Heart left ventricle (tissue), 16 donors: ENCODE data around the gene HVCN1. TPM values are rescaled to one million over a fixed set of nuclear protein-coding genes. Genes with fewer than 3 reads are reported as not detected.

Experiments
- ATAC-seq, 4 donors: fragments of 200-7000 bp; cut with Tn5 transposase; one replicate each; pipeline ENCODE4 v1.9.1; 2020 to 2022; ENCODE audit warnings: moderate library complexity in 4 of 4, mild to moderate bottlenecking in 3 of 4, moderate number of reproducible peaks in 1 of 4
- DNase-seq, 5 donors: peaks; one replicate each; pipeline ENCODE4 v3.0.0-alpha.2; 2020
- H3K27ac ChIP-seq, 12 donors: fragments of 200-600 bp; sonication (generic) in 4 of 12; one replicate each; pipeline versions ENCODE4 v1.5.0 to v1.8.0; 2016 to 2022; ENCODE audit warnings: mild to moderate bottlenecking in 2 of 12
- H3K27me3 ChIP-seq, 9 donors: fragments of 200-600 bp; sonication (generic) in 2 of 9; one replicate each; pipeline versions ENCODE4 v1.5.1 to v1.8.0; 2016 to 2022; ENCODE audit warnings: mild to moderate bottlenecking in 3 of 9
- H3K36me3 ChIP-seq, 9 donors: fragments of 200-600 bp; sonication (generic) in 2 of 9; one replicate each; pipeline versions ENCODE4 v1.5.0 to v1.8.0; 2018 to 2022; ENCODE audit warnings: mild to moderate bottlenecking in 2 of 9
- H3K4me1 ChIP-seq, 12 donors: fragments of 200-600 bp; sonication (generic) in 4 of 12; one replicate each; pipeline versions ENCODE4 v1.5.0 to v1.8.0; 2016 to 2022; ENCODE audit warnings: mild to moderate bottlenecking in 3 of 12
- H3K4me3 ChIP-seq, 12 donors: fragments of 200-600 bp; sonication (generic) in 4 of 12; one replicate each; pipeline versions ENCODE4 v1.5.0 to v1.8.0; 2017 to 2022; ENCODE audit warnings: mild to moderate bottlenecking in 9 of 12, moderate library complexity in 4 of 12
- H3K9me3 ChIP-seq, 12 donors: fragments of 200-600 bp; sonication (generic) in 4 of 12; one replicate each; pipeline versions ENCODE4 v1.5.0 to v1.8.0; 2016 to 2022; ENCODE audit warnings: mild to moderate bottlenecking in 1 of 12
- CTCF ChIP-seq, 12 donors: fragments of 200-600 bp; sonication (generic) in 4 of 12; IDR thresholded peaks; one replicate each; pipeline versions ENCODE4 v1.5.0 to v1.8.0; 2018 to 2022; ENCODE audit warnings: antibody characterized with exemption in 12 of 12, mild to moderate bottlenecking in 5 of 12
- POLR2A ChIP-seq, 2 donors: fragments of 450-650 bp; IDR thresholded peaks; one replicate each; pipeline ENCODE4 v1.6.1; 2017; ENCODE audit warnings: antibody characterized with exemption in 2 of 2, mild to moderate bottlenecking in 2 of 2, moderate library complexity in 2 of 2
- WGBS, 4 donors: extraction: QIAGEN DNeasy Blood & Tissue Kit in 2 of 4; methylation state at CpG; one replicate each; pipeline versions ENCODE4 v1.1.5 to v1.1.7; 2013 to 2018; 5-methylcytosine and 5-hydroxymethylcytosine counted together
- intact Hi-C, 10 donors: fragments of 100-400 bp; cut with DNase I; formaldehyde crosslinking; loops; one replicate each; pipeline versions ENCODE4 v1.11.1 to v1.14.2; 2022
- polyA plus RNA-seq, 2 donors: library from polyadenylated mRNA; stranded (reverse); fragments of 200-250 nt; gene quantifications; one replicate each; pipeline ENCODE4 v1.2.3, GENCODE V29; 2013
- total RNA-seq, 9 donors: library from RNA; depleted of rRNA in 2 of 9; stranded (reverse); fragments of >200 nt in 2 of 9; fragmentation: NEBNext Ultra II Directional in 3 of 9; extraction: Animal tissue kit (Norgen Biotek cat#: 25700) in 3 of 9; gene quantifications; one replicate each; pipeline versions ENCODE4 v1.1.0 to v1.2.4, GENCODE V29; 2016 to 2023
- donor health status: ischemic (EF 13 %, LVEDD 7.1; RV severe dilation, severe dysfunction).
- donor health status: healthy with polysubstance abuse.
- donor health status: DM: no; HTN: yes; CAD: no.
- donor health status: DM: no; HTN: no; CAD: no.
- donor health status: ischemic (EF 25% LVEDD 6.9; RV normal size, moderate dysfunction).
- donor health status: ischemic (EF 25% LVEDD 5.7; RV mildly dilated, moderate dysfunction).
- donor health status: healthy.
- donor health status: DM: yes; HTN: yes; CAD: no.
- donor health status: ischemic (EF 35%, LVEDD 5.7; RV mildly dilated, moderate dysfunction).
- donor health status: nonischemic (EF 11% LVEDD 7.7; RV severe dilation, severe dysfunction).
- donor health status: DM: yes; HTN: yes; CAD: no.
- donor health status: PGD.
- donor health status: ischemic (EF 29% LVEDD 5.4; RV normal size, mild dysfunction).
- donor health status: nonischemic (EF 23%, LVEDD 6.1; RV moderate dilation, normal function).

The HVCN1 gene
- total and polyA plus RNA-seq, 11 donors, result 4.1 to 55.3 (median 11.8) TPM

DNA sequence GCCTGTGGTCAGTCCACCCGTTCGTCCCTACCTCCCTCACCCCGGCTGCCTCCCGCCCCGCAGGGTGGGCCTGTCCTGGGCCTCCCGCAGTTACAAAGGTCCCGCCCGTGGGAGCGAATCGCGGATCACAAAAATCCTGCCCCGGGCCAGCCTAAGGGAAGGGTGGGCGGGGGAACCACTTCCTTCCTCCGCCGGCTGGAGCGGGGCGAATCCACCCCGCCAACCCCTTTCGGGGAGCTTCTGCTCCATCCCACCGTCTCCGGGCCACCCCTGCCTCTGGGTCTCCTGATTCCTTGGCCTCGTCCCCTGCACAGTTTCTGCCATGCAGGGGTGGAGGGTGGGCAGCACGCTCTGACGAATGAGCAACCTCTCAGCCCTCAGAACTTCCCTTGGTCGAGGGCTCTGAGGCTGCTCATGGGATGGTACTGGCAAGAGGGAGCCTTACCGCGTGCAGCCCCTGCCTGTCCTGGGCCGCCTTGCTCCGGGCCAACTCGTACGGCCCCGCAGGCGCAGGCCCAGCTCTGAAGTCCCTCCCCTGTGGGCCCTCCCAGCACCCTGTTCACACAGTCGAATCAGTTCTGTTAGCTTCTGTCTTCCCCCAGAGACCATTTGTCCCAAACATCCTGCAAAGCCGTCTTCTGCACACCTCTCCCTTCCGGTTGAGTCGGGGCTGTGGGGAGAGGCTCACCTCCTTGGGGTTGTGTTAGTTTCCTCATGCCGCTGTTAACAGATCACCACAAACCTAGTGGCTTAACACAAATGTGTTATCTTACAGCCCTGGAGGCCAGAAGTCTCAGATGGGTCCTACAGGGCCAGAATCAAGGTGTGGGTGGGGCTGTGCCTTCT, 589 bp upstream of the HVCN1 start:
- peak overlapping the region; percentile 1 to 88 (median 80) for H3K27ac ChIP-seq
- H3K36me3 ChIP-seq, result peaks cover 0 to 3% (median 0%) of the 10 kb centered on the region in 9 donors
- TF ChIP-seq POLR2A (IDR thresholded peaks at IDR 0.05) (peak in 1 of 2 donors; percentile 30), CTCF (IDR thresholded peaks at IDR 0.05) (no peak)
- 5 to 14% (median 9%) methylated on average over 19 to 38 of the region's 38 CpGs for WGBS, 4 donors
- peaks cover 5 to 74% (median 24%) of the 10 kb centered on the region in 12 donors for H3K4me1 ChIP-seq
- no peaks in the 10 kb centered on the region for H3K9me3 ChIP-seq
- ATAC-seq (peak; percentile 68 to 73 (median 71)), DNase-seq (peak; percentile 71 to 85 (median 75))
- intact Hi-C loops, result loop anchor here in 6 of 10 donors (5.0 to 10.0 kb wide), 6 partner anchors 55 to 185 kb away; partner anchors contain the start of genes PPP1CC (in 1 of the 6), RAD9B (in 1 of the 6), TCTN1 (in 1 of the 6) and VPS29 (in 1 of the 6)
- peak overlapping the region; percentile 59 to 87 (median 74) for H3K4me3 ChIP-seq
- H3K27me3 ChIP-seq, result no peaks in the 10 kb centered on the region

DNA sequence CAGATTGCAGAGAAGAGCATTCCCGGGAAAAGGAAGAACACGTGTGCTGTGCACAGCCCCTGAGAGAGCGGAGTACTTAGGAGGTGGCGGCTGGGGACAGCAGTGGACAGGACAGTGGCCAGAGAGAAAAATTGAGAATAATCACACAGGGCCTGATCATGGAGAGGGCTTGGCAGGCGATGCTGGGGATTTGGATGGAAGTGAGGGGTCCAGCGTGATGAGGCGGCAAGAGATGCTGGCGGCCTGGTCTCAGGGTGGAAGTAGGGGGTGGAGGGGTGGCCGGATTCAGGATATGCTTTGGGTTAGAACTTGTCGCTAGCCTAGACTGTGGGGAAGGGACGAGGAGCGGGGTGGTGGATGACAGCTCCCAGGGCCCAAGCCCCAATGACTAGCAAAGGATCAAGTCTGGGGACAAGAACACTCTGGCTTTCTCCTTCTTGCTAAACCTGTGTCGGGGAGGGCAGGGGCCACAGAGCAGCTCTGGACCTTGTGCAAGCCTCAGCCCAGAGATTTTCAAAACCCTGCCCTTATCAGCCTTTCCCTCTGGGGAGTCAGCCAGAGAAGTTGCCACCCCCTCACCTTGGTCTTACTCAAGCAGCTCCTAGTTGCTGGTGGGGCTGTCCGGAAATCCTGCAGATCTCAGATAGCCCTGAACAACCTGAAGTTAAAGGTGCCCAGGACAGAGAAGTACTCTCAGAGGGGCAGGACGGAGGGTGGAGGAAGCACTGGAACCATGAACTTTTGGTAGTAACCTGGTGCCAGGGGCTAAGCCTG, 1.3 kb downstream of the HVCN1 start:
- Histone ChIP-seq H3K4me3 (peak overlapping the region in 9 of 12 donors; percentile 65 to 87 (median 76)), H3K4me1 (peaks cover 4 to 57% (median 22%) of the 10 kb centered on the region in 12 donors), H3K27ac (no peak overlapping the region), H3K9me3 (no peaks in the 10 kb centered on the region), H3K27me3 (no peaks in the 10 kb centered on the region), H3K36me3 (peaks cover 0 to 11% (median 2%) of the 10 kb centered on the region in 9 donors)
- DNase-seq (no peak), ATAC-seq (no peak)
- 74 to 84% (median 78%) methylated on average over 15 of the region's 15 CpGs for WGBS, 4 donors
- intact Hi-C loops, result loop anchor here in 1 of 10 donors (10.0 kb wide), 1 partner anchor 57 kb away; the partner anchor contains the start of gene PPP1CC
- TF ChIP-seq POLR2A (IDR thresholded peaks at IDR 0.05) (no peak), CTCF (IDR thresholded peaks at IDR 0.05) (no peak)

DNA sequence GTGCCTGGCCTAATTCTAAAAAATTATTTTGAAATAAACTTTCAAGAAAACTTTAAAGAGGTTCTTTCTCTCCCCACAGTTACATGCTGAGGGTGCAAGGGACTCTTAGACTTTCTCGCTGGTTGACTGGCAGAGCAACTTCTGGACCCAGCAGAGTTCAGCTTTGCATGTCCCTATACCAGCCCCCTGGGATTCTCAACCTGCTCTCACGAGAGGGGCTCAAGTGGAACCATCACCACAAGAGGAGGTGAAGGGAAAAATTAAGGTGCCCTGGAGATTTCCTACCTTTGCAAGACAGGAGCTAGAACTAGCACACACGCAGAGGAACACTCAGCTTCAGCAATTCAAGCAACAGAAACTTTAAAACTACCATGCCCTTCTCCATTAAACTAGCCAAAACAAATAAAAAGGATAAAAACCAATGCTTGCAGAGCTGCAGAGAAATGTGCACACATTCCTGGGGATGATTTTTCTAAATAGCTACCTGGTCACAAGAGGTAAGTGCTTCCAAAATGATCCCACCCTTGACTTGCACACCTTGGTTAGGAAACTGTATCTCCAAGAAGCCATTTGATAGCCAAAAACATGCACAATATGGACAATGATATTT, 2.5 kb downstream of the HVCN1 start:
- intact Hi-C loops, result loop anchor here in 1 of 10 donors (10.0 kb wide), 1 partner anchor 58 kb away; the partner anchor contains the start of gene PPP1CC
- no peak for DNase-seq
- TF ChIP-seq POLR2A (IDR thresholded peaks at IDR 0.05) (no peak), CTCF (IDR thresholded peaks at IDR 0.05) (no peak)
- H3K27me3 ChIP-seq, result no peaks in the 10 kb centered on the region
- WGBS, 4 donors, result 88 to 98% (median 96%) methylated on average over 3 of the region's 3 CpGs
- H3K36me3 ChIP-seq, result peaks cover 0 to 20% (median 6%) of the 10 kb centered on the region in 9 donors
- H3K9me3 ChIP-seq, result no peaks in the 10 kb centered on the region
- ATAC-seq, result no peak
- H3K27ac ChIP-seq, result no peak overlapping the region
- H3K4me1 ChIP-seq, result peaks cover 4 to 45% (median 22%) of the 10 kb centered on the region in 12 donors
- no peak overlapping the region for H3K4me3 ChIP-seq
